GM10847 (cell line): ENCODE results near the gene MAMDC4.

Experiments
- POLR2A ChIP-seq: IDR thresholded peaks from 2 replicates; pipeline ENCODE4 v1.6.1; 2011; ENCODE audit not compliant: insufficient read length; ENCODE audit errors: extremely low read depth

The MAMDC4 gene

GRCh38 chr9:136863623-136864273 lies 11.6 kb downstream of the MAMDC4 start:
- TF ChIP-seq POLR2A = no peak

GRCh38 chr9:136865041-136865767 lies 13.1 kb downstream of the MAMDC4 start:
- no peak for TF ChIP-seq POLR2A

GRCh38 chr9:136865768-136866103 lies 13.6 kb downstream of the MAMDC4 start:
- no peak for TF ChIP-seq POLR2A

GRCh38 chr9:136867480-136867879 lies 15.3 kb downstream of the MAMDC4 start:
- no peak for TF ChIP-seq POLR2A

GRCh38 chr9:136867917-136868316 lies 15.8 kb downstream of the MAMDC4 start:
- no peak for TF ChIP-seq POLR2A

- no peak for TF ChIP-seq POLR2A
Observed at GRCh38 chr9:136868644-136869043, 16.5 kb downstream of the MAMDC4 start.

- TF ChIP-seq POLR2A = no peak
Observed at GRCh38 chr9:136875155-136875554, 23.0 kb downstream of the MAMDC4 start.

- TF ChIP-seq POLR2A = no peak
Observed at GRCh38 chr9:136876476-136876875, 24.3 kb downstream of the MAMDC4 start.

- TF ChIP-seq POLR2A = no peak
Observed at GRCh38 chr9:136880651-136881050, 28.5 kb downstream of the MAMDC4 start.

- TF ChIP-seq POLR2A = no peak
Observed at GRCh38 chr9:136881691-136882108, 29.6 kb downstream of the MAMDC4 start.

- TF ChIP-seq POLR2A = no peak
Observed at GRCh38 chr9:136882109-136882946, 30.2 kb downstream of the MAMDC4 start.

GRCh38 chr9:136885950-136886578 lies 33.9 kb downstream of the MAMDC4 start, which contains the start of gene TRAF2:
TSS of gene TRAF2 (plus strand) at chr9:136886516. CDS start at chr9:136898741, 12,225 bp downstream.
- TF ChIP-seq POLR2A = peak; percentile 92

GRCh38 chr9:136886610-136887597 lies 34.8 kb downstream of the MAMDC4 start:
- no peak for TF ChIP-seq POLR2A

GRCh38 chr9:136888454-136888853 lies 36.3 kb downstream of the MAMDC4 start:
- no peak for TF ChIP-seq POLR2A
